Stimulated activated CD4-positive, alpha-beta T cell treated with anti-CD3 and anti-CD28 coated beads, Interleukin-2, amount 100 ng/mL, for 48 hours (primary cell): ENCODE results near the gene NUDT14.

Experiments used
- DNase-seq, 2 donors: peaks; one replicate each; pipeline ENCODE4 v3.0.0-alpha.2; 2020

NUDT14 gene

DNA sequence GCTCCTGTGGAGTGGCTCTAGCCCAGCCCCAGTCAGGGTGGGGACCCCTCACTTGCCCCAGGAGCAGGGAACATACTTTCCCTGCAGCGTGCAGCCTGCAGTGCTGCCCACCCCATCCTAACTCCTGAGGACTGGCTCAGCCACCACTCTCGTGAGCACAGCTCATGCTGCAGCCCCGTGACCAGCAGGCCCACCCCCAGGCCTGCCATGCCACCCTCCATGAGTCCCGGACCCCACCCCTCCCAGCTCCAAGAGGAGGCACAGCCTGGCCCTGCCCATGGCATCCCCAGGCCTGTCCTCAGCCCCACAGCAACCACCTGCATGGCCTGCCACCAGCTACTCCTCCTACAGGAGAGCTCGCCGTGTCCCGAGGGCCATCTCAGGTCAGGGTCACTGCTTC lies 8.6 kb downstream of the NUDT14 start:
- DNase-seq: no peak

- no peak for DNase-seq
Observed at GRCh38 chr14:105171004-105171673, 10.0 kb downstream of the NUDT14 start.

- DNase-seq: no peak
Observed at GRCh38 chr14:105169776-105170655, 11.1 kb downstream of the NUDT14 start.

DNA sequence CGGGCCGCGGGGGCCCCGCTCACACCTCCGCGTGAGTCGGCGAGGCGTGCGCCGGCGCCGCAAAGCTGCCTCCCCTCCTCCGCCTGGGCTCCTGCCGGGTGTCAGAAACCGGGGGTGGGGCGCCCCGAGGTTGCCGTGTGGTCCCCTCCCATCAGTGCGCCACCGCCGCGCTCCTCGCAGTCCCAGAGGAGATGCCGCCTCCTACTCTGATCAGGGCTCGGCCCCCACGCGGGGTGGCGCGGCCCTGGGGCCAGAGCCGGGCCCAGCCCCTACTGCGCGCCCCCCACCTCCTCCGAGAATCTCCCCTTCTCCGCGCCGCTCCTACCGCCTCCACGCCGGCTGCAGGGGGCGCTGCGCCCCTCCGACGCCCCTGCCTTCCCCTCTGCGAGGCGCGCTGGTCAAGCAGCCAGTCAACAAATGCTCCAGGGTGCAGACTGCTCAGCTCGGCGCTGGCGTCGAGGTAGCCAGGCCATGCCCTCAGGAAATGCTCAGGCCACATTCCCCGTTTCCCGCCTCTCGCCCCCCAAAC lies 12.1 kb downstream of the NUDT14 start:
- DNase-seq: no peak

- peak in 1 of 2 donors; percentile 41 for DNase-seq
Observed at GRCh38 chr14:105168496-105168978, 12.6 kb downstream of the NUDT14 start, which contains the start of gene JAG2. JAG2 (minus strand) TSS chr14:105168776; CDS start chr14:105168420, 356 bp downstream.

DNA sequence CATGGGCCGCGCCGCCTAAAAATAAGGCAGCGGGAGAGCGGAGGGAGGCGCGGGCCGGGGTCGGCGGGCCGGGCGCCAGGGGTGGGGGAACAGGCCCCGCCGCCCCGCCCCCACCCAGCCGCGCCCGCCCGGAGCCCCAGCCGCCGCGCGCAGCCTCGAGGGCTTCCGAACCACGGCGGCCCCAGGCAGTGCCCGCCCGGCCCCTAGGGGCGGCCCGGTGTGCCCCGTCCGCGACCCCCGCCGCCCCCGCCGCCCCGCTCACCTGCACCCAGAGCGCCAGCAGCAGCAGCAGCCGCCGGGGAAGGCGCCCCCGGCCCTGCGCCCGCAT lies 13.1 kb downstream of the NUDT14 start:
- no peak for DNase-seq

DNA sequence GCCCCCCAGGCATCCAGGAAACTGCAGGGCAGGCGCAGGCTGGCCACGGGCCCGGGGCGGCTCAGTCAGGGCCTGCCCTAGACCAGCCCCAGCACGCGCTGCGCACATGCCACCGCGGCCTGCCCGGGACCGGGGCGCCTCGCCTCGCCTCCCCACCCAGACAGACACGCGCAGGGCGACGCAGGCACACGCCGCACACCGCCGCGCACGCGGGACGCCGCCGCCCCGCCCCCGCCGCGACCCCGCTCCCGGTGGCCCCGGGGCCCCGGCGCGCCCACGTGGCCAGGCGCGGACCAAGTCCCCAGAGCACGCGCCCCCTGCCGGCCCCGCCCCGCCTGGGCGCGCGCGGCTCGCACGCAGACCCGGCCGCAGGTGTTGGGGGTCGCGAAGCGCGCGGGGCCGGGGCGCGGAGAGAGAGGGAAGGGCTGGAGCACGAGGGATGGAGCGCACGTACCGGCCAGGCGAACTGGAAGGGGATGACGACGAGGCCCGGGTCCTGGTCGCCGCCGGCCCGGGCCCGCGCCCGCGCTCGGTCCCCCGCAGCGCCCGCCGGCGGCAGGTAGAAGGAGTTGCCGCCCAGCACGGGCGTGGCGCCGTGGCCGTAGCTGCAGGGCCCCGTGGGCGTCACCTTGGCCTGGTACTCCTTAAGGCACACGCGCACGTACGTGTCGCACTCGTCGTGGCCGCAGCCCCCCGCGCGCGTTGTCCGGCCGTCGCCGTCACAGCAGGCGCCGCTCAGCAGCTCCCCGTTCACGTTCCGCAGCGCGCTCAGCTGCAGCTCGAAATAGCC lies 13.6 kb downstream of the NUDT14 start:
- DNase-seq: no peak

DNA sequence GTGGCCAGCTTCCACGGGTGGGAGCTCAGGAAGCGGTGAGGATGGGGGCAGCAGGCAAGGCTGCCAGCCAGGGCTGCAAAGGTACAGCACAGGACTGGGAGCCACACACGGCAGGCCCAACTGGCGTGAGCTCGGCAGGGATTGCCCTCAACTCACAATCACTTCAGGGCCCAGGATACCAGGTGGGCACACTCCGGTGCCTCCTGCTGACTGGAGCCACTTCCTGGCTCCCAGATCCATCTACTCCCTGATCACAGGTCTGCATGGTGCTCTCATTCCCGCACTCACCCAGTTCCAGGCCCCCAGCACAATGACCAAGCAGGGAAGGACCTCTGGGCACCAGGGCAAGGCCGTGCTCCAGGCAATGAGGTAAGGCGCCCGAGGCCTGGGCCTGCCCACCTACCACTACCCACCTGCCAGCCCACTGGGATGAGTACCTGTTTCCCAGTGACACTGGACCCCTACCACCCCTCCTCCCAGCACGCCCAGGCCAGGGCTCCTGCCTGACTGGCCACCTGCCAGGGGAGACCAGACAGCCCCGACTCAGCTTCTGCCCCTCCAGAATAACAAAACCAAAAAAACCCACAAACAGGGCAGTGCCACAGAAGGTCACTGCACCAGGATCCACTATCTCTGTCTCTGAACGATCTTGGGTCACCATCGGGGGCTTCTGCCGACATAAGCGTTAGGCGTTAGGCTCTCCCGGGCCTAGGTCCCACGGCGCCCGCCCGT lies 14.4 kb downstream of the NUDT14 start:
- DNase-seq: no peak

DNA sequence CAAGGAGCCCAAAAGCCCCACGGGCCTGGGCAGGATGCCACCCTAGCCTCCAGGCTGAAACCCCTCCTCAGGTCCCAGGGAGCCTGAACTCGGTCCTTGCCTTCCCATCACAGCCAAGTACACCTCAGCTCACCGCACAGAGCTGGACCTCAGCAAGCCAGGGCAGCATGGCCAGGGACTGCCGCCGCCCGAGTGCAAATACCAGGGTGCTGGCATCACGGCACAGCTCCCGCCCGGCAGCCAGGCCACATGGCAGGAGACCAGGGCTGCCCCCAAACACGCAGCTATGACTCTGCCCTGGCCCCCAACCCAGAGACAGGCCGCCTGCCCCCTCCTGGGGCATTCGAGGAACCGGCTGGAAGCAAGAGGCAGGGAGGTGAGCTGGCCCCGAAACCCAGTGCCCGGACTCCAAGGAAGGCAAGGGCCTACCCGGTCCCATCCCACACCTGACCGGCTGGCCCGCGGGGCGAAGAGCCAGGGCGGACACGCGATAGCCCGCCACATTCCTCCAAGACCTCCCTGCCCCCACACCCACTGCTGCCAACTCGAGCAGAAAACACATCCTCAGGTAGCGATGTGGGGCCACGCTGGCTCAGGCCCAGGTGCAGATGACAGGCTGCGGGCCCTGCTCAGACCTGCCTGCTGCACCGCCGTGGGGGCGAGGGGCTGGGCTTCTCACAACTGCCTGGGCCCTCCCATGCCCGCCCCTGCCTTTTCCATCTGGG lies 15.2 kb downstream of the NUDT14 start:
- DNase-seq: no peak

DNA sequence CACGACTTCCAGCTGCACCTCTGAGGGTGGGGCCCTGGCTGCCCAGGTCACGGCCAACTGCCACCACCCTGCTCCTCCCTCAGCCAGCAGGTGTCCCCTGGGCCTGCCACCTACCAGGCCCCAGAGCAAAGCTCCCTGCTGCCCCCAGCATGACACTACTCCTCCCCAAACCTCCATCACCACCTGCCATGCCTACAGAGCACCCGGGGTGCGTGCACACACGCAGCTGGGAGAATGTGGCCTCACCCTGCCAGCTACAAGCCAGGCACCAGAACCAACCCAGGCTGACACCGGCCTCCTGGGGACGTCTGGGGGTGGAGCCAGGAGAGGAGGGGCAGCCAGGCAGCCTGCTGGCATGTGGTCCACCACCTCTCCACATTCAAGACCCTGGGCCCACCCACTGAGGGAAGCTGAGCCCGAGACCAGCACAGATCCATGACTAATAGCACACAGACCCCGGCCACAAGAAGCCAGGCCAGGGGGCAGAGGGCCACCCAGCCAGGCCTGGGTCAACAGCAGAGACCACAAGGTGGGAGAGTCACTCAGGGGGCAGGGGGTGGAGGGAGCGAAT lies 15.9 kb downstream of the NUDT14 start:
- DNase-seq: no peak

GRCh38 chr14:105163040-105163742 lies 17.9 kb downstream of the NUDT14 start:
- no peak for DNase-seq

DNA sequence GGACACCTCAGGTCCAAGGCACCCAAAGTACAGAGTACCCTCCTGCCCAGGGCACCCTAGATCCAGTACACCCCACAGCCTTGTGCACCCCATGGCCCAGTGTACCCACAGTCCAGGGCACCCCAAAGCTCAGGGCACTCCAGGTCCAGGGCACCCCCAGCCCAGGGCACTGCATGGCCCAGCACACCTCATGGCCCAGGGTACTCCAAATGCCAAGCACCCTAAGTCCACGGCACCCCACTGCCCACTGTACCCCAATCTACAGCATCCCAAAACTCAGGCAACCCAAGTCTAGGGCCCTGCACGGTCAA lies 18.5 kb downstream of the NUDT14 start:
- no peak for DNase-seq

DNA sequence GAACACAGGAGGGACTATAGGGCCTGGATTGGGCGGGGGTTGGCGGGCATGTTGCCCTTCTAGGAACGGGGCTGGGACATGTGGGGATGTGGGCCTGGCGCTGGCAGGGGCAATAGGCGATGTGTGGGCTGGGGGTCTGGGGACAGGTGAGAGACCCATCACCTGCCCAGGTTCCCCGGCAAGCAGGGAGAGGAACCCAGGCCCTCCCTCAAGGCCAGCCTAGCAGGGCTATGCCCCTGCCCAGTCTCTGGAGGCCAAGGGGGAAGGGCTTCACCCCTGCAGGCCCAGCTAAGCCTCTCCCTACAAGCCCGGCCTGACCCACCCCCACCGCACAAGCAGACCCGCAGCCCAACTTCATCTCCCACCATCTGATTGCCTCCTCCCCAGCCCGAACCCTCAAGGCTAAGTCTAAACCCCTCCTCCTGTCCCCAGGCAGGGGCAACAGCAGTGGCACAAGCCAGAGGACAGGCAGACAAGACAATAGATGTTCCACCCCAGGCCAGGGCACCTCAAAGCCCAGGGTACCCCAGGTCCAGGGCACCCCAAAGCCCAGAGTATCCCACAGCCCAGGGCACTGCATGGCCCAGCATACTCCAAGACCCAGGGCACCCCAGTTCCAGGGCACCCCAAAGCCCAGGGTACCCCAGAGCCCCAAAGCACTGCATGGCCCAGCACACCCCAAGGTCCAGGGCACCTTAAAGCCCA lies 19.0 kb downstream of the NUDT14 start:
- no peak for DNase-seq

DNA sequence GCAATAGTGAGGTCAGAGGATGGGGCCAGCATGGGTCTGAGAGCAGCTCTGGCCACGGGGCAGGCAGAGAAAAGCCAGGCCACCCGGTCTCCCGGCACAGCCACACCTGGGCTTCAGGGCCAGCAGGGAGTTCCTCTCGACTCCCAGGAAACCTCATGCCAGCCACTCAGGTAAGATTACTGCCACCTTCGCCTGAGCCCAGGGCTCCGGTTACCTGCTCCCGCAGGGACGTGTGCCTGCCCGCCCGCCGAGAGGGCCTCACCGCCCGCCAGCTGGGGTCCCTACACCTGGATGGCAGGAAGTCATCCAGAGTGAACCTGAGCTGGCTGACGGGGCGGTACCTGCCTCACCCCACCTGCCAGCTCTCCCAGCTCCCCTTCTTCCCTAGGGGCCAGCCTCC lies 19.8 kb downstream of the NUDT14 start:
- DNase-seq: no peak

GRCh38 chr14:105160776-105161175 lies 20.3 kb downstream of the NUDT14 start:
- DNase-seq: no peak

DNA sequence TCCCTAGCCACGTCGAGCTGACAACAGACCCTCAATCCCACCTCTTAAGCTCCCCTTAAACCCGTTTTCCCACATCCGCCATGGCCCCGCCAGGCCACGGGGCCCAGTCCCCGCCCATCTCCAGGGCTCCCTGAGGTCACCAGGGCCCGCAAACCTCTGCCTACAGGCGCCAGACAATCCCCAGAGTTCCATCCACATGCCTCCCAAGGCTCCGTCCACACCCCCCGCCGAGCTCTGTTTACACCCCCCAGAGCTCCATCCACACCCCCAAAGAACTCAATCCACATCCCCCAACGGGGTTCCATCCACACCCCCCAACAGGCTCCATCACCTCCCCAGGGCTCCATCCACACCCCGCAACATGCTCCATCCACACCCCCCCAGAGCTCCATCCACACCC lies 21.8 kb downstream of the NUDT14 start:
- DNase-seq: no peak

DNA sequence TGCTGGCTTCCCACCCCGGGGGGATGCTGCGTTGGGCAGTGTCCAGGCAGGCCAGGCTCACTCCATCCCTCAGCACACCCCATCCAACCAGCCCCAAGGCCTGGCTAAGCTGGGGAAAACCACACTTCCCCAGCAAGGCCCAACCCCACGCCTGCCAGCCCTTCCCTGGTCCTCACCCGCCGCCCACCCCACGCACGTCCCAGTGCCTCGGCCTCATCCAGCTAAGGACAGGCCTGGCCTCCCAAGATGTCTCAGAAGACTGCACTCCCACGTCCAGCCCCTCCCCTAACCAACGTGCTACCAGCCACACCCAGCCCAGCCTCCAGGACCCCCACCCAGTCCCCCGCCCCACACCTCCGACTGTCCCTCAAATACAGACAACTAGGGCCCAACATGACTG lies 22.3 kb downstream of the NUDT14 start:
- no peak for DNase-seq

DNA sequence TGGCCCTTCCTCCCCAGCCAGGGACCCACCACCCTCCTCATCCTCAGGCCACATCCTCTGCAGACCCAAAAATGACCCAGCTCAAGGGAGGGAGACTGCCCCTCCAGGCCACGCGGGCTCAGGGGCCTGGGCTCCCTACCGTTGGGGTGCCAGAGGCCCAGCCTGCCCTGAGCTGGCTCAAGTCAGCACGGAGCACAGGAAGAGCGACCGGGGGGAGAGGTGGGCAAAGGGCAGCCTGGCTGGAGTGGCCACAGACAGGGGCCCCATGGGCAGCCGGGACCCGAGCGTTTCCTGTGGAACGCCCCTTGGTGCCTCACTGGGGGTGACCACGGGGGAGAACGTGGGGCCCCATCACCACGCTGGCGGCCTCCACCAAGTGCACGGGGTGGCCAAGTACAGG lies 23.2 kb downstream of the NUDT14 start:
- DNase-seq: no peak

GRCh38 chr14:105156414-105157375 lies 24.4 kb downstream of the NUDT14 start:
- no peak for DNase-seq
